Transverse colon (tissue), 4 donors: Measurements from ENCODE around the gene VLDLR.
A peak's percentile ranks its signal among the peaks of the same experiment; 100 is the strongest.

ENCODE experiments used
- CTCF ChIP-seq, 5 experiments: fragments of 200-600 bp in 3 of 5; fragments of 450-650 bp in 2 of 5; sonication (generic) in 3 of 5; IDR thresholded peaks; 1 replicate in 2 of 5; 2 replicates in 3 of 5; pipeline ENCODE4 v1.5.1; 2016 to 2017; ENCODE audit warnings: antibody characterized with exemption in 5 of 5, inconsistent platforms in 3 of 5, mild to moderate bottlenecking in 2 of 5, moderate library complexity in 1 of 5
- EP300 ChIP-seq: sonication (generic); formaldehyde crosslinking; IDR thresholded peaks from one replicate; pipeline ENCODE4 v1.6.1; 2017; ENCODE audit warnings: antibody characterized with exemption, low read depth
- POLR2A ChIP-seq: fragments of 450-650 bp; IDR thresholded peaks from one replicate; pipeline ENCODE4 v1.6.1; 2016; ENCODE audit warnings: antibody characterized with exemption, mild to moderate bottlenecking, moderate library complexity
- POLR2AphosphoS5 ChIP-seq, 3 donors: sonication (generic); formaldehyde crosslinking; IDR thresholded peaks; one replicate each; pipeline ENCODE4 v1.6.1; 2016; ENCODE audit warnings: antibody characterized with exemption in 3 of 3

GRCh38 chr9:2620919-2621721 is 467 bp upstream of the VLDLR start:
- TF ChIP-seq CTCF (IDR thresholded peaks at IDR 0.05), result peak in 3 of 5 experiments; percentile 12 to 28 (median 13)
- peak in 1 of 3 donors; percentile 67 for TF ChIP-seq POLR2AphosphoS5 (IDR thresholded peaks at IDR 0.05)
- no peak for TF ChIP-seq POLR2A
- no peak for TF ChIP-seq EP300
